Ishikawa (cell line): ENCODE results near the gene FBXL20.

Experiments
- CEBPB ChIP-seq: IDR thresholded peaks from 2 replicates; pipeline ENCODE4 v1.6.1; 2012
- EGR1 ChIP-seq: IDR thresholded peaks from 2 replicates; pipeline ENCODE4 v1.6.1; 2012
- EP300 ChIP-seq: IDR thresholded peaks from 2 replicates; pipeline ENCODE4 v1.6.1; 2012; ENCODE audit warnings: borderline replicate concordance
- TEAD4 ChIP-seq: IDR thresholded peaks from 2 replicates; pipeline ENCODE4 v1.6.1; 2012

GRCh38 chr17:39212195-39212810, 189.1 kb downstream of the FBXL20 start:
- TF ChIP-seq EP300 (no peak), EGR1 (no peak), CEBPB (no peak), TEAD4 (no peak)
